NCI-H1417 (cell line): ENCODE results near the gene SHANK3.
A peak's percentile ranks its signal among the peaks of the same experiment; 100 is the strongest.
"Not testable (repeated sequence)": the region's sequence is repeated elsewhere in the genome, so short reads cannot be mapped to it uniquely, and the experiment has no call there.

Experiments used
- DNase-seq, 3 experiments: peaks; one replicate each; lab custom pipeline; 2025; lab: John Stamatoyannopoulos, UW

The SHANK3 gene

DNA sequence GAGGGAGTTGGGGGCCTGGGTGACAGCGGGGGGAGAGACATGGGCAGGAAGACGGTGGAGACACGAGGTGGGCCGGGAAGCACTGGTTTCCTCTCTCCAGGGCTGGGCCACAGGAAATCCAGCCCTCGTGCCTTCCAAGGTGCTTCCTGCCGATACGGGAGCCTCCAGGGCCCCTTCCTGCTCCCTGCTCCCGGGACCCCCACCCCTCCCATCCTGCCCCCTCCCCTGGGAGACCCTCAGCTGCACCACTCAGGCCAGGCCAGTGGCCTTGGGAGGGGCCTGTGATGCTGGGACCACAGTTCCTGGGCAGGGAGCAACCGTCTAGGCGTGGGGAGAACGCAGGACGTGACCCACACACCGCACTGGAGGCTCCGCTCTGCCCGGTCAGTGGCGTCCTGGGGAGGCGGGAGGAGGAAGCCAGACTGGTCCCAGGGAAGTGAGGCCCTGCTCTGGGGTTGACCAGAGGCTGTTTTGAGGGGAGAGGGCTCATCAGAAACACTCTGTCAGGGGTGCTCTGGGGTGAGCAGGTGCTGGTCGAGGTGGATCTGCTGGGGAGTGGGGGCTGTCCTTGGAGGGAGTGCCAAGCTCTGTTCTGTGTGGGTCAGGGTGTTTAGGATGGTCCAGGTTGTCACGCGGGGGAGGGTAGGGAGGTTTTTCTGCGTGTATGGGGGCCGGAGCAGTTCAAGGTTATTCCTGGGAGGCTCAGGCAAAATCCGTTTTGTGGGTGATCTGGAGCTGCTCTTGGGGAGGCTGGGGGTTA lies at the start of gene SHANK3:
TSS of gene SHANK3 (plus strand) at position 353 of the 760 bp plus-strand sequence.
- no peak for DNase-seq

DNA sequence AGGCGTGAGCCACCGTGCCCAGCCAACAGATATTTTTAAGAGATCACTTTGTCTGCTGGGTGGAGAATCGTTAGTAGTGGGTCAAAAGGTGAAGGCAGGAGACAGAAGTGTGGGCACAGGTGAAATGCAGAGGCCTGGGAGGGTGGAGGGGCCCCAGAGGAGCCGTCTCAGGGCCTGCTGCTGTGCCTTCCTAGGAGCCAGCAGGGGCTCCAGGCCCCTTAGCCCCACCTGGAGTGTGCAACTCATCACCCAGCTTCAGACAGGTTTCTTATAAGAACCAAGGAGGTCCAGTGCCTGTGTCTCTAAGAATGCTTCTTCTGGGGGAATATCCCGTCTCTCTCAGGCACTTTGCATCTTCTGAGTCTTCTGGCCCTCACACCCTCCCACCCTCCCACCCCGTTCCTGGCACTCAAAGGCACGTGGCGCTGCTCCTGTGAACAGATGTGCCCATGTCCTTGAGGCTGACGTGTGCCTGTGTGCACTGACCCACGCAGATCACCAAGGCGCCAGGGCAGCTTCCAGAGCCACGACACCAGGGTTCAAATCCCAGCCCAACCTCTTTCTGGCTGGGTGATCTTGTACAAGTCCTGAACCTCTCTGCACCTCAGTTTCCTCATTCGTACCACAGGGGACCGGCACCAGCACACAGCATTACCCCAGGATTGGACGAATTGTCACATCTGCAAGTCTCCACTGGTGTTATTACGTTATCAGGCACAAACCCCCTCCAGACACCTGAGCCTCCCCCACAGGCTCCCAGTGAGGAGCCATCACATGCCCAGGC lies 48.1 kb upstream of the SHANK3 start:
- no peak for DNase-seq

DNA sequence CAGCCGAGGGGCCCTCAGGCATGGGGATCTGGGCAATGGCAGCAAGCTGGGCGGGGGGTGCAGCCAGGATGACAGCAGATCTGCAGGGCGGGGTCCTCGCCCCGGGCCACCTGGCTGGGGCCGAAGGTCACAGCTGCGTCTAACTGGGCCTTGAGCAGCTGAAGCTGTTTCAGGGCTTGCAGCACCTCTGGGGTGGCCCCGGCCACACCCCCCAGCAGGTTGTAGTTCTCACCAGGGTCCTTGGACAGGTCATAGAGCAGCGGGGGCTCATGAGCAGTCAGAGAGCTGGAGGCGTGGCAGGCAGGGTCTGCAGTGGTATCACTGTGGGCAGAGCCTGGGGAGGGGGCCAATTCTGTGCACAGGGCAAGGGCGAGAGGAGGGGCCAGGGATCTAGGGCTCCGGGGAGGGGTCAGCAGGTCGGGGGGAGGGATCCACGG lies 47.5 kb upstream of the SHANK3 start:
- no peak for DNase-seq

DNA sequence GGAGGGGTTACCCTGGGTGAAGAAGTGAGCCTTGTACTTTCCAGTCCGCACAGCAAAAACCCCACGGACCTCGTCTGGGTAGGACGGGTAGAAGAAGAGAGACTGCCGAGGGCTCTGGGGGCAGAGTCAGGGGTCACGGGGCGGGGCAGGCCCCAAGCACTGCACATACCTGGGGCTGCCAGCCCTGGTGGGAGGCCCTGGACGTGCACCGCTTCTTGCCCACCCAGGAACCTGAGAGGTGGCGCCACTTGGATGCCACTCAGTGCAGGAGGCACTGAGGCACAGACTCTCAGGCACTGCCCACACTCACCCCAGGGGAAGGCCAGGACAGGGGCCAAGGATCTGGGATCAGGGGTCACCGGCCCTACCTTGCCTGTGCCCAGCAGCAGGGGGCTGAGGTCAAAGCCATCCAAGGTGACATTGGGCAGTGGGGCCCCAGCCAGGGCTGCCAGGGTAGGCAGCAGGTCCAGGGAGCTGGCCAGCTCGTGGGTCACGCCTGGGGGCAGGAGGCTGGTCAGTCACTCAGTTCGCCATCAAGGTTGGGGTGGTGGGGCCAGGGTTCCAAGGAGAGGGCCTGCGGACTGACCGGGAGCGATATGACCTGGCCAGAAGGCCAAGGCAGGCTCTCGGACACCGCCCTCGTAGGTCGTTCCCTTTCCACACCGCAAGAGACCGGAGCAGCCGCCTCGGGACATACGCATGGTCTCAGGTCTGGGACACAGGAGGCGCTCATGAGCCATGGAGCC lies 46.9 kb upstream of the SHANK3 start:
- no peak for DNase-seq

DNA sequence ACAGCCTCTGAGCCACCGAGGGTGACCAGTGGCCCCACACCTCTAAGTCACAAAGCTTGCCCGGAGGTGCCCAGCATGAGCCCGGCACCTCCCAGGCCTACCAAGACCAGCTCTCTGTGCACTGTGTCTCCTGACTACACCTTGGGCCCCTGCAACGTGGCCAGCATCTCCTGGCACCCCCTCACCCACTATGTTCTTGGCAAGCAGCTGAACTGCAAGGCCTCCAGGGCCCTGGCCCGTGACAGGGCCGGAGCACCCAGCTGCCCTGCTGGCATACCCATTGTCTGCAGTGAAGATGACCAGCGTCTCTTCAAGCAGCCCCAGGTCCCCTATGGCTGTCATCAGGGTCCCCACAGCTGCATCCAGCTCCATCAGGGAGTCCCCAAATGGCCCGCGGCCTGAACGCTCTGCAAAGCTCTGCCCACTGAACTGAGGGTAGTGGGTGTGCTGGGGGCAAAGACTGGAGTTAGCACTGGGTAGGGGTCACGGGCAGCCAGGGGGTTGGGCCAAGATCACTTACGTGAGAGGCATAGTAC lies 46.2 kb upstream of the SHANK3 start:
- no peak for DNase-seq

DNA sequence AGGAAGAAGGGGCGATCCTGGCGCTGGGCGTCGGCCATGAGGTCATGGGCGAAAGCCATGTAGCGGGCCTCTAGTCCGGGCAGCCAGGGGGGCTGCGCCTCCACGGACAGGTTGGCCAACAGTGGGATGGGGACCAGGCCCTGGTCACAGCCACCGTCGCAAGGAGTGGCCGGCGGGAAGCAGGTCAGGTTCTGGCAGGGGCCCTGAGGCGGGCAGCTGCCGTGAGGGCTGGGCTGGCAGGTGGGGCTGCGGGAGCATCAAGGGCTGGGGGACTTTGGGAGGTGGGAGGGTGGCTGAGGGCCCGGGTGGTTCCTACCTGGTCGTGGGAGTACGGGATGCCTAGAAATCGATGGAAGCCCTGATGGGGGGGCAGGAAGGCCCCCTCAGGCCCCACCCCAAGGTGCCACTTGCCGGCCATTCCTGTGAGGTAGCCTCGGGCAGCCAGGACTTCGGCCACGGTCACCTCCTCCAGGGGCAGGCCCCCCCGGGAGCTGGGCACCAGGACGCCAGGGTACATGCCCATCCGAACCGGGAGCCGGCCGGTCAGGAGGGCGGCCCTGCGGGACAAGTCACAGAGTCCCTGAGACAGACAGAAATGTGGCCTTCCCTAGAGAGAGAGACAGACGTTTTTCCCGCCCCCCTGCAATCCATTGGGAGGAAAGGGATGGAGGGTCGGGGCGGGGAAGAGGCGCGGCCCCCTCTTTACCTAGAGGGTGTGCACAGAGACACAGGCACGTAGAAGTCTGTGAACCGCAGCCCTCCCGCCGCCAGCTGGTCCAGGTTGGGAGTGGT lies 45.6 kb upstream of the SHANK3 start:
- no peak for DNase-seq

DNA sequence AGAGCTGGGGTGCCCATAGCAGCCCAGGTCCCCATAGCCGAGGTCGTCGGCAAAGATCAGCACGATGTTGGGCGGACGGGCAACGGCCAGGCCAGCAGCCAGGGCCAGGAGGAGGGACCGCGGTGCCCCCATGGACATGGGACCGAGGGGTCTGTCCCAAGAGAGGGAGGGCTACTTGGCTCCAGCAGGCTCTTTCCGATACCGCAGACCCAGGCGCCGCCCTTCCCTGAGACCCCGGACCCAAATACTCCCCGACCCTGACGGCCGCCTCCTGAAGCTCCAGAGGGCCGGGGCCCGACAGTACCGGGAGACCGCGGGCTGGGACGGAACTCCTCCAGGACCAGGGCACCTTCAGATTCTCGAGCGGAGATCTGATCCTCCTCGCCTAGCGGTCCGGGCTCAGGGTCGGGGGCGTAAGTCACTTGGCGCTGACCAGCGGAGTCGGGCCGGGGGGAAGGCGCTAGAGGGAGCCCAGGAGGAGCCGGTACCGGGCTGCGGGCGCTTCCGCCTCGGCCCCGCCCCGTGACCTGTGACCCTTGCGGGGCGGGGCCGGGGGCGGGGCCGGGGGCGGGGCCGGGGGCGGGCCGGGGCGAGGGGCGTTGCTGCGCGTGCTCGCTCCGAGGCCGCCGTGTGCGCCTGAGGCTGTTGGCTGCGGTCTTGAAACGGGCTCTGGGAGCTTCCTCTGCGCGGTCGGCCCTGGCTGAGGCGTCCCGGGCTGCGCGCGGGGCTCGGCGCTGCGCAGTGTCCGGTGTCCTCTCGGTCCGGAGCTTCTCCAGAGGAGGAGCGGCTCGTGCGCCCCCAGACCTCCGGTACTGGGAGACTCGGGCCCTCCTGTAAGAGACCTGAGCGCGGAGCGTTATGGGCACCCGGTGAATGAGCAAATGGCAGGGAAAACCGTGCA lies 44.7 kb upstream of the SHANK3 start, which contains the start of gene ARSA:
TSS of gene ARSA (minus strand) at position 511 of the 901 bp plus-strand sequence. CDS start at position 138, 373 bp downstream.
- peak; percentile 28 to 82 (median 70) for DNase-seq

DNA sequence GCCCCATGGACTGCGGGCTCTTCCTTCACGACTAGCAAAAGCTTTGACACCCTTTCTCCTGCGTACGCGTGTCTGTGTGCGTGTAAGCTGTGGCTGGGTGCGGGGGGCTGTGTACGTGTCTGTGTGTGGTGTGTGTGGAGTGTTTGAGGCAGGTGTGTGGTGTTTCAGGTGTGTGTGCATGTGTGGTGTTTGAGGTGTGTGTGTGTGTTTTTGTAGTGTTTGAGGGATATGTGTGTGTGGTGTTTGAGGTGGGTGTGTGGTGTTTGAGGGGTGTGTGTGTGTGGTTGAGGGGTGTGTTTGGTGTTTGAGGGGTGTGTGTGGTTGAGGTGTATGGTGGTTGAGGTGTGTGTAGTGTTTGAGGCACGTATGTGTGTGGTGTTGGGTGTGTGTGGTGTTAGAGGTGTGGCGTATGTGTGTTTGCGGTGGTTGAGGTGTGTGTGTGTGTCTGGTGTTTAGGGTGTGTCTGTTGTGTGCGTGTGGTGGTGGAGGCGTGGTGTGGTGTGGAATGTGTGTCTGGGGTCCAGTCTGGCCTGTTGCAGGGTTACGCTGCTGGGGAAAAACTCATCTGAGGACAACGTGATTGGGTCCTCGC lies 44.0 kb upstream of the SHANK3 start:
- DNase-seq: peak in 1 of 3 experiments; percentile 18

DNA sequence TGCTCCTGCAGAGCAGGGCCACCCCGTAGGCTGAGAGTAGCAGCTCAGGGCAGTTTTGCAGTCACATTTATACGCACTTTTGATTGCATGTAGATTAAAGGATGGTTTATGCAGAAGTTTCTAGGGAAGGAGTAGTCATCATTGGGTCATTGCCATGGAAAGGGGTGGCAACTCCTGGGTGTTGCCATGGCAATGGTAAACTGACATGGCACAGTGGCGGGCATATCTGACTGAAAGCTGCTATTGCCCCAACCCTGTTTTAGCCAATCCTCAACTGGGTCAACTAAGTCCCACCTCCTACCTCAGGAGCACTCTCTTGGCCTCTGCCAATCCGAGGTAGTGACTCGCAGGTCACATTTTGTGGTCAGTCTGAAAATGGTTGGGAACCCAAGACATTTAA lies 42.2 kb upstream of the SHANK3 start:
- no peak for DNase-seq

DNA sequence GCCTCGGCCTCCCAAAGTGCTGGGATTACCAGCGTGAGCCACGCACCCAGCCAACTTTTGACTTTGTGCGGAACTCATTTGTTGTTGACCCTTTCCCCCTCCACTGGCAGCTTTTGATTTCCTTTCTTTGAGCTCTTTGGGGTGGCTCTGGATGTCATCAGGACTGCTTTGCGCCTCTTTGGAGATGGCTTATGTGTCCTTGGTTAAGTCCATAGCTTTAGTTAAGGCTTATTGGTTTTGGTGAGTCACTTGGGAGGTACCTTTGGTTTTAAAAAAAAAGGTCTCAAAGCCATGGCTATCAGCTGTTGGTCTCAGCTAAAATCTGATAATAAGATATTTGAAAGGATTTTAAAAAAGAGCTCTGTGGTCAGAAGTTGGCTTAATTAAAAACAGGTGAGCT lies 39.5 kb upstream of the SHANK3 start:
- DNase-seq: no peak

DNA sequence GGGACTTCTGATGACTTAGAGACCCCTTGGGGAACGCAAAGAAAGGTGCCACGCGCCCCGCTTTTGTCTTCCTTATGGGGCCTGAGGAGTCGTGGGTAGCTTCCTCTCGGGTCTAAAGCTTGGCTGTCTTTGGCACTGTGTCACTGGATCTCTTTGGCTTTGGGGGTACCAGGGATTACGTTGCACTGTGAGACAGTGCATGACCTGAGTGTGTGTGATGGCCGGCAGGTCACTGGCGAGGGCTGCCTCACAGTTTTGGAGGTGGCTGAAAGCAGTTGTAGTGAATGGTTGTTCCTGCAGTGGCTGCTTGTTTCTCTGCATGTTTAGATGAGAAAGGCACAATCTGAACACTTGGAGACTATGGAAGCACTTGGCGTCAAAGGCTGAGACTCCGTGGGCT lies 38.9 kb upstream of the SHANK3 start:
- DNase-seq: no peak

DNA sequence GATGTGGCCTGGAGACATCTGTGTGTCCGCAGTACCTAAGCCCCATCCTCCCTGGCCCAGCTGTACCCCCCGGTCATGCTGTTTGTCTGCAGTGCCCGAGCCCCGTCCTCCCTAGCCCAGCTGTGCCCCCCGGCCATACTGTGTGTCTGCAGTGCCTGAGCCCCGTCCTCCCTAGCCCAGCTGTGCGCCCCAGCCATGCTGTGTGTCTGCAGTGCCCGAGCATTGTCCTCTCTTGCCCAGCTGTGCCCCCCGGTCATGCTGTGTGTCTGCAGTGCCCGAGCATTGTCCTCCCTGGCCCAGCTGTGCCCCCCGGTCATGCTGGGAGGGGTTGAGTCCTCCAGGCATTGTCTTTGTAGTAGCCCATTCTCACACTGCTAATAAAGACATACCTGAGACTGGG lies 37.0 kb upstream of the SHANK3 start:
- no peak for DNase-seq

DNA sequence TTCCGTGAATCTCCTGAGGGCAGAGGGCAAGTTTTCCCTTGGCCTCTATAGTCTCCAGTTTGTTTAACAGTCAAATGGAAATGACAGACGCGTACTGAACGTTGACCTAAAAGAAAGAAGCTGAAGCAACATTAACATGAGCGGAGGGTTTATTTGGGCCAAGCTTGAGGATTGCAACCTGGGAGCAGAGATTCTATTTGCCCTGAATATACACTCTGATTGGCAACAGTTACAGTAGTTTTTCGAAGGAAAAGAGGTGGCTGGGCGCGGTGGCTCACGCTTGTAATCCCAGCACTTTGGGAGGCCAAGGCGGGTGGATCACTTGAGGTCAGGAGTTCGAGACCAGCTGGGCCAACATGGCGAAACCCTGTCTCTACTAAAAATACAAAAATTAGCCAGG lies 32.3 kb upstream of the SHANK3 start:
- not testable (repeated sequence) for DNase-seq

DNA sequence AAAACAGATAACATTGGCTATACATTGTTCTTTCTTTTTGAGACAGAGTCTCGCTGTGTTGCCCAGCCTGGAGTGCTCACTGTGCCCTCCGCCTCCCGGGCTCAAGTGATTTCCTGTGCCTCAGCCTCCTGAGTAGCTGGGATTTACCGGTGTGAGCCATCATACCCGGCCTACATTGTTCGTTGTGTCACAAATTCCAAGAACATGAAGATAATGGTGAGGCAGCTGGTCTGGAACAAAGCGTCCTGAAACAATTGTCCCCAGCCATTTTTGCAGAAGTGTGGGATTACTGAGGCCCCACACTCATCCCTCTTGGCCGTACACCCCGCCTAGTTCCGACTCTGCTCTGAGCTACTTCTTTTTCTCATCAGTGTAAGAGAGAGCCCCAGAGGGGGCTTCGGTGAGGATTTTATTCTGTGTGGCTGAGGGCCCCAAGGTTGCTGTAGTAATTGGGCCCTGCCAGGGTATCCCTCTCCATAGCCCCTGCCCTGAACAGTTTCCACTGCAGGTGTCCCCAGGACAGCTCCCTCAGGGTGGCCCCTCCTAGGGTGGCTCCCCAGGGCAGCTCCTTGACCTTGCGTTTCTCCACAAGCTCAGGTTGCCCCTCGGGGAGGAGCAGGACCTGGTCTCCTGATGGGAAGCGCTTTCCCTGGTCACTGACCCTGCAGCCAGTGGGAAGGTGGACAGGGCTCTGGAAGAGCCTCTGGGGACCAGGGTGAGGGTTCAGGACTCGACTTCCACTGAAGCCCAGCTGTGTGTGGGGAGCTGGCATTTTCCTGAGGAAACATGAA lies 31.6 kb upstream of the SHANK3 start:
- DNase-seq: no peak

DNA sequence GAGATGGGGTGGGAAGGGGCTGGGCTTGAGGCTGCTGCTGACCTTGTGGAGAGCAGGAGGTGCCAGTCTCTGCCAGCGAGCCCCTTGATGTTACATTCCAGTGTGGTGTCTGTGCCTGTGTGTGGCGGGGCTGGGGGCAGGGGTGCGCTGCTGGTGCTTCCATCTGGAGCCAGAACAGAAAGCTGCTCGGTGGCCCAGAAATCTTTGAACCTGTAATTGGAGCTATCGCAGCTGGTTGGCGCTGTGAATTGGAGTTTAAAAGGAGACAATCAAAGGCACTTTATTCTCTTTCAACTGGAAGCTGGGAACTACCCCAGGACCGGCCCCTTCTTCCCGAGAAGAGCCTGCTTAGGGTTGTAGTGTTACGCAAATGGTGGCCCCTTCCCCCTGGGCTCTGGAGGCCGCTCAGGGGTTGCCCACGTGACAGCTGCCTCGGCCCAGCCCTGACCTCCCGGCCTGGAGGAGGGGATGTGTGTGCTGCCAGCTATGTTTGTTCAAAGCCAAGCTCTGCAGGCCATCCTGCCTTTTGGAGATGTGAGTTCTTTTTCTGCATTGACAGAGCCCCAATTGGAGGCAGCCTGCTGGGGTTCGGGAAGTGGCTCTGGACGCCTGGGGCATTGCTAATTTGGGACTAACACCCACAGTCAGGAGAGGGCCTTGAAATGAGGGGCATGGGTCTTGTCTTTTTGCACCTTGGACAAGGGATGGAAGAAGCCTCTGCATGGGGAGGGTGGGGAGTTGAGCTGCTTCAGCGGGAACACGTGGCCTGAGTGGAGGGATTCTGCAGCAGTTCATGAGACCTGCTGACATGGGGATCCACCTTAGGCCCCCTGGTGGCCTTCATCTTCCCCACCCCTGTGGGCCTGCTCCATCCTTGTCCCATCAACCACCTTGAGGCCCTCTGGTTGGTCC lies 30.7 kb upstream of the SHANK3 start:
- no peak for DNase-seq

DNA sequence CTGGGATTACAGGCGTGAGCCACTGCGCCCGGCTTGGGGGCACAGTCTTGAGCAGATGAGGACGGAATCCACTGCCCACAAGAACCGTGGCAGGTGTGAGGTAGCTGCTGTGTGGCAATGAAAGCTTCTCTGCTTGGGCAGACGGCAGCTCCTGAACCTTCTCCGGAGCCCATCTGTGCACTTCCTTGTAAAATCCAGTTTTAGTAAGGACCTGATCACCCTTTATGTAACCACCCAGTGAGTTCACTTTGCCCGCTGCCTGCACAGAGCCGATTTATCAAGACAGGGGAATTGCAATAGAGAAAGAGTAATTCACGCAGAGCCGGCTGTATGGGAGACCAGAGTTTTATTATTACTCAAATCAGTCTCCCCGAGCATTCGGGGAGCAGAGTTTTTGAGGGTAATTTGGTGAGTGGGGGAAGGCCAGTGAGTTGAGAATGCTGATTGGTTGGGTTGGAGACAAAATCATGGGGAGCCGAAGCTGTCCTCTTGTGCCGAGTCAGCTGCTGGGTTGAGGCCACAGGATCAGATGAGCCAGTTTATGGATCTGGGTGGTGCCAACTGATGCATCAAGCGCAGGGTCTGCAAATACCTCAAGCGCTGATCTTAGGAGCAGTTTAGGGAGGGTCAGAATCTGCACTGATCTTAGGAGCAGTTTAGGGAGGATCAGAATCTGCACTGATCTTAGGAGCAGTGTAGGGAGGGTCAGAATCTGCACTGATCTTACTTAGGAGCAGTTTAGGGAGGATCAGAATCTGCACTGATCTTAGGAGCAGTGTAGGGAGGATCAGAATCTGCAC lies 29.4 kb upstream of the SHANK3 start:
- DNase-seq: not testable (repeated sequence)

DNA sequence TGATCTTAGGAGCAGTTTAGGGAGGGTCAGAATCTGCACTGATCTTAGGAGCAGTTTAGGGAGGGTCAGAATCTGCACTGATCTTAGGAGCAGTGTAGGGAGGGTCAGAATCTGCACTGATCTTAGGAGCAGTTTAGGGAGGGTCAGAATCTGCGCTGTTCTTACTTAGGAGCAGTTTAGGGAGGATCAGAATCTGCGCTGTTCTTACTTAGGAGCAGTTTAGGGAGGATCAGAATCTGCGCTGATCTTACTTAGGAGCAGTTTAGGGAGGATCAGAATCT lies 28.9 kb upstream of the SHANK3 start:
- DNase-seq: not testable (repeated sequence)
